Mucosa of rectum (tissue), 2 donors: ENCODE data around the gene POU2AF3.
"Not testable (repeated sequence)": the region's sequence is repeated elsewhere in the genome, so short reads cannot be mapped to it uniquely, and the experiment has no call there.

Experiments used
- H3K27ac ChIP-seq, 2 donors: one replicate each; pipeline ENCODE4 v1.7.0; 2013; ENCODE audit warnings: inconsistent platforms in 2 of 2, low read depth in 2 of 2, low read length in 2 of 2
- H3K27me3 ChIP-seq, 2 donors: one replicate each; pipeline ENCODE4 v1.7.0; 2013; ENCODE audit warnings: low read length in 2 of 2; ENCODE audit not compliant: control insufficient read depth in 2 of 2, insufficient read depth in 2 of 2
- H3K36me3 ChIP-seq, 2 donors: one replicate each; pipeline ENCODE4 v1.7.0; 2013; ENCODE audit warnings: low read length in 2 of 2; ENCODE audit not compliant: control insufficient read depth in 2 of 2, insufficient read depth in 2 of 2
- H3K4me1 ChIP-seq, 2 donors: one replicate each; pipeline ENCODE4 v1.7.0; 2013; ENCODE audit warnings: low read length in 2 of 2, mild to moderate bottlenecking in 1 of 2; ENCODE audit not compliant: control insufficient read depth in 2 of 2, insufficient read depth in 2 of 2
- H3K4me3 ChIP-seq, 2 donors: one replicate each; pipeline ENCODE4 v1.7.0; 2013; ENCODE audit warnings: low read length in 2 of 2
- H3K9ac ChIP-seq, 2 donors: one replicate each; pipeline ENCODE4 v1.7.0; 2013; ENCODE audit warnings: low read length in 2 of 2, low read depth in 1 of 2, mild to moderate bottlenecking in 1 of 2
- H3K9me3 ChIP-seq, 2 donors: one replicate each; pipeline ENCODE4 v1.7.0; 2013; ENCODE audit warnings: low read length in 2 of 2; ENCODE audit not compliant: control insufficient read depth in 2 of 2
- donor health status: healthy.
- donor health status: Normal muscosa, but diverticular disease.

Gene POU2AF3

GRCh38 chr11:111269146-111269868 is 29.0 kb upstream of the POU2AF3 start:
- Histone ChIP-seq H3K4me3 (no peak overlapping the region), H3K27ac (no peak overlapping the region), H3K4me1 (no peaks in the 10 kb centered on the region), H3K9me3 (no peaks in the 10 kb centered on the region), H3K9ac (no peak overlapping the region), H3K27me3 (no peaks in the 10 kb centered on the region), H3K36me3 (no peaks in the 10 kb centered on the region)

DNA sequence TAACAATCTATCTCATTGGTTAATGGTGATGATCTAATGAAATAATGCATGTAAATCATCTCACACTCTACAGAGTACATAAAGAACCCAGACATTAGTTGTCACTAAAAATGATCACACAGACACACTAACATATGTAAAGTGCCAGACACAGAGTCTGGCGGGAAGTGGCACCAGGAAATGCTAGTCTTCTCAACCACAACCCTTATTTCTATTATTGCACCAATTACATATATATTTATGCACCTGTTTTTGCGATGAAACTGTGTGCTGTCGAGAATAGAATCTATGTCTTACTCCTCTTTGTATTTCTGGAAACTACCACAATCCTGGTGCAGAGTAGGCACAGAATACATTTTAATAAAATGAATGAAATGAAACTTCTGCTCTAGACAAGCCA is 25.9 kb upstream of the POU2AF3 start:
- no peaks in the 10 kb centered on the region for H3K9me3 ChIP-seq

GRCh38 chr11:111282562-111283075 is 15.7 kb upstream of the POU2AF3 start:
- no peaks in the 10 kb centered on the region for H3K36me3 ChIP-seq
- H3K9ac ChIP-seq: peak overlapping the region in 1 of 2 donors; percentile 61
- H3K4me1 ChIP-seq: peaks cover 54 to 55% of the 10 kb centered on the region in 2 donors
- peak overlapping the region; percentile 74 to 87 for H3K27ac ChIP-seq
- H3K9me3 ChIP-seq: no peaks in the 10 kb centered on the region
- no peaks in the 10 kb centered on the region for H3K27me3 ChIP-seq
- peak overlapping the region in 1 of 2 donors; percentile 28 for H3K4me3 ChIP-seq

More for the DNA sequence above, 25.9 kb upstream of the POU2AF3 start:
- Histone ChIP-seq H3K4me3 (no peak overlapping the region), H3K27ac (no peak overlapping the region), H3K36me3 (no peaks in the 10 kb centered on the region), H3K27me3 (no peaks in the 10 kb centered on the region), H3K4me1 (no peaks in the 10 kb centered on the region), H3K9ac (no peak overlapping the region)

DNA sequence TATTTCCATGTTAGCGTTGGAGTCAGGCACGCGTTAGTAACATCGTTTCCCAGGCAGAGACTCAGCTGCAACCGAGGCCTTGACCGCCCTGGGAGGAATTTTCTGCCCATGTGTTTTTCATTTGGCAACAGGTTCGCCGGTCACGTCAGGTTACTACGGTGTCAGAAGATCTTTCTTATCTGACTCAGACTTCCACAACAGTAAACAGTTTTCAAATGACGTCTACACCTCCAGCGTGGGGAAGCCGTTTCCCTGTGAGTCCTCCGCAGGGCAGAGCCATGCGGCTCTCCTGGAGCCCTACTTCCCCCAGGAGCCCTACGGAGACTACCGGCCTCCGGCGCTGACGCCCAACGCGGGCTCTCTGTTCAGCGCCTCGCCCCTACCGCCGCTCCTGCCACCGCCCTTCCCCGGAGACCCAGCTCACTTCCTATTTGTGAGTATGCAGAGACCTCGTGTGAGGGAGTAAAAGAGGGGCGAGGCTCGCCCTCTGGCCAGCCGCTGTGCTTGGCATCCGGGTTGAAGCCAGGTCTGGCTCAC is 14.3 kb upstream of the POU2AF3 start:
- Histone ChIP-seq H3K9me3 (no peaks in the 10 kb centered on the region), H3K9ac (peak overlapping the region; percentile 35 to 61), H3K4me3 (peak overlapping the region in 1 of 2 donors; percentile 2), H3K27me3 (no peaks in the 10 kb centered on the region), H3K27ac (peak overlapping the region; percentile 74 to 87), H3K4me1 (peaks cover 54 to 55% of the 10 kb centered on the region in 2 donors), H3K36me3 (no peaks in the 10 kb centered on the region)

GRCh38 chr11:111285189-111286091 is 12.9 kb upstream of the POU2AF3 start:
- Histone ChIP-seq H3K27ac (peak overlapping the region; percentile 43 to 87), H3K9ac (peak overlapping the region in 1 of 2 donors; percentile 47), H3K9me3 (no peaks in the 10 kb centered on the region), H3K27me3 (no peaks in the 10 kb centered on the region), H3K4me3 (peak overlapping the region in 1 of 2 donors; percentile 42), H3K4me1 (peaks cover 51 to 52% of the 10 kb centered on the region in 2 donors), H3K36me3 (no peaks in the 10 kb centered on the region)

DNA sequence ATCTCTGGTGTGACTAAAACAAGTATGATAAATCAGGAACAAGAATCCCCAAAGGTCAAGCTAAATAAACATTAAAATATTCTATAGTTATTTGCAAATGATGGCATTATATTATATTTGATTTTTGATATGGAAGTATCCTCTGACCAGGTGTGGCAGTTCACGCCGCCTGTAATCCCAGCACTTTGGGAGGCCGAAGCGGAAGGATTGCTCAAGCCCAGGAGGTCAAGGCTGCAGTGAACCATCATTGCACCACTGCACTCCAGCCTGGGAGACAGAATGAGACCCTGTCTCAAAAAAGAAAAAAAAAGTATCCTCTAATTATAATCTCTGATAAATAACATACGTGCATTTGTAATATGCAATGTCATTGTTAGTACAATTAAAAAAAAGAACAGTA is 6.6 kb upstream of the POU2AF3 start:
- no peaks in the 10 kb centered on the region for H3K27me3 ChIP-seq
- no peak overlapping the region for H3K27ac ChIP-seq
- H3K4me1 ChIP-seq: peaks cover 4% of the 10 kb centered on the region in 2 donors

DNA sequence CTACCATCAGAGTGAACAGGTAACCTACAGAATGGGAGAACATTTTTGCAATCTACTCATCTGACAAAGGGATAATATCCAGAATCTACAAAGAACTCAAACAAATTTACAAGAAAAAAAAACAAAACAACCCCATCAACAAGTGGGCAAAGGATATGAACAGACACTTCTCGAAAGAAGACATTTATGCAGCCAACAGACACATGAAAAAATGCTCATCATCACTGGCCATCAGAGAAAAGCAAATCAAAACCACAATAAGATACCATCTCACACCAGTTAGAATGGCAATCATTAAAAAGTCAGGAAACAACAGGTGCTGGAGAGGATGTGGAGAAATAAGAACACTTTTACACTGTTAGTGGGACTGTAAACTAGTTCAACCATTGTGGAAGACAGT is 5.9 kb upstream of the POU2AF3 start:
- H3K27ac ChIP-seq, H3K27me3 ChIP-seq, H3K4me1 ChIP-seq, H3K4me3 ChIP-seq, H3K9me3 ChIP-seq, H3K9ac ChIP-seq, H3K36me3 ChIP-seq: not testable (repeated sequence)

More for the DNA sequence above, 6.6 kb upstream of the POU2AF3 start:
- Histone ChIP-seq H3K36me3 (no peaks in the 10 kb centered on the region), H3K4me3 (no peak overlapping the region), H3K9ac (no peak overlapping the region), H3K9me3 (no peaks in the 10 kb centered on the region)

GRCh38 chr11:111296196-111296595 is 2.1 kb upstream of the POU2AF3 start:
- Histone ChIP-seq H3K27ac (no peak overlapping the region), H3K9me3 (no peaks in the 10 kb centered on the region), H3K4me3 (no peak overlapping the region), H3K27me3 (no peaks in the 10 kb centered on the region), H3K9ac (no peak overlapping the region), H3K36me3 (peaks cover 0 to 3% of the 10 kb centered on the region in 2 donors), H3K4me1 (peaks cover 14 to 17% of the 10 kb centered on the region in 2 donors)

DNA sequence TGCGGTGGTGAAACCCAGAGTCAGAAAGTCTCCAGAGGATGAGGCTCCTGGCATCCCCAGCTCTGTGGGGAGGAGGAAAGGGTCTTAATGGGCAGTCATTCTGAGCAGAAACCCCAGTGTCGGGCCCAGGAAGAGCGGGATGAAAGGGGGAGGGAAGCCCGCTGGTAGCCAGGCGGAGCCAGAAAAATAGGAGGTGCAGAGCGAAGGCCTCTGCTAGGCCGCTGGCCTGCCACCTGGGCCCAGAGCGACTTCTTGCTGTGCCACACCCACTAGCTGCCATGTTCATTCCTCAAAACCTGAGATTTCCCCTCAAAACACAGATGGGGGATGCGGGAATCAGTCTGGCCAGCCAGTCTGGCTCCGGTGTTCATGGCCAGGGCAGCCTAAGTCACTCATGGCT is 650 bp upstream of the POU2AF3 start:
- Histone ChIP-seq H3K9me3 (no peaks in the 10 kb centered on the region), H3K9ac (no peak overlapping the region), H3K27me3 (no peaks in the 10 kb centered on the region), H3K4me1 (peaks cover 28 to 29% of the 10 kb centered on the region in 2 donors), H3K27ac (no peak overlapping the region), H3K4me3 (no peak overlapping the region), H3K36me3 (peaks cover 0 to 3% of the 10 kb centered on the region in 2 donors)
